GM23338 (cell line): ENCODE measurements around the gene MAGOHB. TPM values are rescaled to one million over a fixed set of nuclear protein-coding genes. Genes with fewer than 3 reads are reported as not detected.

ENCODE experiments used
- ATAC-seq: fragments of 200-7000 bp; cut with Tn5 transposase; 3 replicates; pipeline ENCODE4 v1.9.1; 2020
- DNase-seq: peaks from one replicate; pipeline ENCODE4 v3.0.0-alpha.2; 2015; ENCODE audit warnings: low spot score
- H2AFZ ChIP-seq: fragments of 200-600 bp; sonication (generic); 2 replicates; pipeline ENCODE4 v1.8.0; 2016; ENCODE audit warnings: antibody characterized with exemption, mild to moderate bottlenecking, moderate library complexity
- H3F3A ChIP-seq: fragments of 200-600 bp; sonication (generic); replicated peaks from 2 replicates; pipeline ENCODE4 v1.8.0; 2017; ENCODE audit warnings: antibody characterized with exemption, mixed run types, low read depth
- H3K27ac ChIP-seq: fragments of 200-600 bp; sonication (generic); 2 replicates; pipeline ENCODE4 v1.6.1; 2016; ENCODE audit warnings: low read depth
- H3K27me3 ChIP-seq: fragments of 200-600 bp; sonication (generic); 2 replicates; pipeline ENCODE4 v1.8.0; 2016; ENCODE audit warnings: mild to moderate bottlenecking, mixed run types, moderate library complexity; ENCODE audit not compliant: insufficient read depth
- H3K36me3 ChIP-seq: fragments of 200-600 bp; sonication (generic); 2 replicates; pipeline ENCODE4 v1.8.0; 2016; ENCODE audit warnings: mild to moderate bottlenecking; ENCODE audit not compliant: insufficient read depth
- H3K4me1 ChIP-seq: fragments of 200-600 bp; sonication (generic); 2 replicates; pipeline ENCODE4 v1.8.0; 2016; ENCODE audit warnings: mild to moderate bottlenecking, moderate library complexity; ENCODE audit not compliant: insufficient read depth
- H3K4me2 ChIP-seq: fragments of 200-600 bp; sonication (generic); 2 replicates; pipeline ENCODE4 v1.7.1; 2017; ENCODE audit warnings: mixed run types
- H3K4me3 ChIP-seq: fragments of 200-600 bp; sonication (generic); 2 replicates; pipeline ENCODE4 v1.6.1; 2016; ENCODE audit warnings: mixed run types
- H3K79me2 ChIP-seq: fragments of 200-600 bp; sonication (generic); replicated peaks from 2 replicates; pipeline ENCODE4 v1.8.0; 2017; ENCODE audit warnings: mild to moderate bottlenecking; ENCODE audit not compliant: insufficient read depth
- H3K9me2 ChIP-seq: fragments of 200-600 bp; sonication (generic); 2 replicates; pipeline ENCODE4 v1.8.0; 2017; ENCODE audit not compliant: insufficient read depth
- H4K20me1 ChIP-seq: fragments of 200-600 bp; sonication (generic); replicated peaks from 2 replicates; pipeline ENCODE4 v1.8.0; 2017; ENCODE audit warnings: mild to moderate bottlenecking; ENCODE audit not compliant: insufficient read depth
- H3K27ac Mint-ChIP-seq: 2 replicates; pipeline ENCODE4 v1.8.0; 2020; ENCODE audit warnings: inconsistent platforms, mild to moderate bottlenecking, moderate library complexity, mixed read lengths
- H3K27me3 Mint-ChIP-seq: 3 replicates; pipeline ENCODE4 v1.8.0; 2022; ENCODE audit warnings: low read depth, mild to moderate bottlenecking, moderate library complexity, mixed read lengths, inconsistent platforms; ENCODE audit not compliant: insufficient read depth, poor library complexity
- H3K36me3 Mint-ChIP-seq: 3 replicates; pipeline ENCODE4 v1.8.0; 2021; ENCODE audit warnings: low read depth, mild to moderate bottlenecking, inconsistent platforms, moderate library complexity, mixed read lengths
- H3K4me1 Mint-ChIP-seq: 3 replicates; pipeline ENCODE4 v1.8.0; 2020; ENCODE audit warnings: mild to moderate bottlenecking, inconsistent platforms, mixed read lengths
- H3K4me3 Mint-ChIP-seq: 3 replicates; pipeline ENCODE4 v1.8.0; 2021; ENCODE audit warnings: moderate library complexity, mild to moderate bottlenecking, inconsistent platforms, mixed read lengths
- H3K9me3 Mint-ChIP-seq: 3 replicates; pipeline ENCODE4 v1.8.0; 2020; ENCODE audit warnings: moderate library complexity, mild to moderate bottlenecking, inconsistent platforms, mixed read lengths
- EZH2 ChIP-seq: fragments of 200-600 bp; sonication (generic); IDR thresholded peaks from one replicate; pipeline ENCODE4 v1.8.0; 2017; ENCODE audit warnings: antibody characterized with exemption, mild to moderate bottlenecking, low read depth; ENCODE audit not compliant: unreplicated experiment
- EZH2phosphoT487 ChIP-seq: fragments of 200-600 bp; sonication (generic); IDR thresholded peaks from one replicate; pipeline ENCODE4 v1.8.1; 2018; ENCODE audit warnings: antibody characterized with exemption; ENCODE audit not compliant: unreplicated experiment
- JUNB ChIP-seq: IDR thresholded peaks from one replicate; pipeline ENCODE4 v1.6.1; 2016; ENCODE audit warnings: antibody characterized with exemption; ENCODE audit not compliant: unreplicated experiment
- NANOG ChIP-seq: IDR thresholded peaks from 2 replicates; pipeline ENCODE4 v1.6.1; 2016; ENCODE audit warnings: antibody characterized with exemption, borderline replicate concordance
- POLR2AphosphoS5 ChIP-seq: IDR thresholded peaks from 2 replicates; pipeline ENCODE4 v1.6.1; 2016; ENCODE audit warnings: antibody characterized with exemption, low read depth
- STAT1 ChIP-seq: IDR thresholded peaks from one replicate; pipeline ENCODE4 v1.6.1; 2016; ENCODE audit warnings: antibody characterized with exemption; ENCODE audit not compliant: unreplicated experiment
- ZNF114 ChIP-seq: fragments of 250-450 bp; sonication (Bioruptor Pico); IDR thresholded peaks from 2 replicates; pipeline ENCODE4 v1.5.0; 2020; ENCODE audit warnings: mild to moderate bottlenecking, moderate library complexity
- ZNF331 ChIP-seq: fragments of 250-450 bp; sonication (Bioruptor Pico); IDR thresholded peaks from 2 replicates; pipeline ENCODE4 v1.5.0; 2020; ENCODE audit warnings: low read depth, mild to moderate bottlenecking, moderate library complexity
- polyA plus RNA-seq: library from polyadenylated mRNA; unstranded; fragments of >200 nt; fragmentation: Nextera tagmentation; extraction: Ambion mirVana; gene quantifications from 2 replicates; pipeline ENCODE4 v1.2.1, GENCODE V29; 2016
- total RNA-seq: library from RNA; depleted of rRNA; stranded (reverse); fragments of >200 nt; shearing (Covaris generic); gene quantifications from 2 replicates; pipeline ENCODE4 v1.2.3, GENCODE V29; 2014
- TF ChIP-seq, protein P1 (sequence below): fragments of 250-450 bp; sonication (Bioruptor Pico); IDR thresholded peaks from 2 replicates; pipeline ENCODE4 v1.5.0; 2020; ENCODE audit warnings: mild to moderate bottlenecking, moderate library complexity
- TF ChIP-seq, protein P2 (sequence below): IDR thresholded peaks from one replicate; pipeline ENCODE4 v1.6.1; 2018; ENCODE audit warnings: antibody characterized with exemption; ENCODE audit not compliant: unreplicated experiment
- TF ChIP-seq, protein P3 (sequence below), 2 experiments: fragments of 200-600 bp in 1 of 2; sonication (generic) in 1 of 2; conservative IDR thresholded peaks; 2 replicates each; pipeline versions ENCODE4 v1.5.1 to v1.6.1; 2016 to 2017; ENCODE audit warnings: antibody characterized with exemption in 2 of 2, low read depth in 2 of 2, mild to moderate bottlenecking in 2 of 2, moderate library complexity in 1 of 2

The MAGOHB gene
- total and polyA plus RNA-seq, 2 experiments from 2014 or later, result 38.5 to 175 TPM

DNA sequence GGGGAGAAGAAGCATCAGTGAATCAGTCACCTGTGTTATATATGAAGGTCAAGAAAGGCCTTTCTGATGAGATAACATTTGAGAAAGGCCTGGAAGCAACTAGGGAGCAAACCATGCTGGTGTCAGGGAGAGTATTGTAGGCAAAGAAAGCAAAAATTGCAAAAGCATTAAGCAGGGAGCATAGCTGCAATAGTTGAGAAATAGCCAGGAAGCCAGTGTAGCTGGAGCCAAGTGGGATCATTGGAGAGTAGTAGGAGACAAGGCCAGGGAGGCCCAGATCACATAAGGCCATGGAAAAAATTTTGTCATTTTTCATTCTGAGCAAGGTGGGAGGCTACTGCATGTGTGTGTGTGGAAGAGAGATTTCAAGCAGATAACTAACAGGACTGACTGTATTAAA, 18.8 kb upstream of the MAGOHB start:
- Mint-ChIP-seq H3K27ac (no peak overlapping the region), H3K36me3 (no peaks in the 10 kb centered on the region), H3K4me1 (peaks cover 15% of the 10 kb centered on the region; the same call in 2 of the 3 replicates), H3K9me3 (no peaks in the 10 kb centered on the region), H3K4me3 (no peak overlapping the region), H3K27me3 (peaks cover 4% of the 10 kb centered on the region)
- no peak overlapping the region for H3K4me2 ChIP-seq
- H3K4me1 ChIP-seq, result peaks cover 9% of the 10 kb centered on the region
- no peaks in the 10 kb centered on the region for H3K36me3 ChIP-seq
- H3K79me2 ChIP-seq, result no peaks in the 10 kb centered on the region
- H3K27ac ChIP-seq, result no peak overlapping the region
- no peaks in the 10 kb centered on the region for H3K9me2 ChIP-seq
- H4K20me1 ChIP-seq, result no peaks in the 10 kb centered on the region
- H3F3A ChIP-seq, result no peaks in the 10 kb centered on the region
- no peak for ATAC-seq
- no peaks in the 10 kb centered on the region for H3K27me3 ChIP-seq
- H3K4me3 ChIP-seq, result no peak overlapping the region
- H2AFZ ChIP-seq, result no peak overlapping the region
- no peak for DNase-seq
- TF ChIP-seq STAT1, result no peak
- TF ChIP-seq, protein P1, sequence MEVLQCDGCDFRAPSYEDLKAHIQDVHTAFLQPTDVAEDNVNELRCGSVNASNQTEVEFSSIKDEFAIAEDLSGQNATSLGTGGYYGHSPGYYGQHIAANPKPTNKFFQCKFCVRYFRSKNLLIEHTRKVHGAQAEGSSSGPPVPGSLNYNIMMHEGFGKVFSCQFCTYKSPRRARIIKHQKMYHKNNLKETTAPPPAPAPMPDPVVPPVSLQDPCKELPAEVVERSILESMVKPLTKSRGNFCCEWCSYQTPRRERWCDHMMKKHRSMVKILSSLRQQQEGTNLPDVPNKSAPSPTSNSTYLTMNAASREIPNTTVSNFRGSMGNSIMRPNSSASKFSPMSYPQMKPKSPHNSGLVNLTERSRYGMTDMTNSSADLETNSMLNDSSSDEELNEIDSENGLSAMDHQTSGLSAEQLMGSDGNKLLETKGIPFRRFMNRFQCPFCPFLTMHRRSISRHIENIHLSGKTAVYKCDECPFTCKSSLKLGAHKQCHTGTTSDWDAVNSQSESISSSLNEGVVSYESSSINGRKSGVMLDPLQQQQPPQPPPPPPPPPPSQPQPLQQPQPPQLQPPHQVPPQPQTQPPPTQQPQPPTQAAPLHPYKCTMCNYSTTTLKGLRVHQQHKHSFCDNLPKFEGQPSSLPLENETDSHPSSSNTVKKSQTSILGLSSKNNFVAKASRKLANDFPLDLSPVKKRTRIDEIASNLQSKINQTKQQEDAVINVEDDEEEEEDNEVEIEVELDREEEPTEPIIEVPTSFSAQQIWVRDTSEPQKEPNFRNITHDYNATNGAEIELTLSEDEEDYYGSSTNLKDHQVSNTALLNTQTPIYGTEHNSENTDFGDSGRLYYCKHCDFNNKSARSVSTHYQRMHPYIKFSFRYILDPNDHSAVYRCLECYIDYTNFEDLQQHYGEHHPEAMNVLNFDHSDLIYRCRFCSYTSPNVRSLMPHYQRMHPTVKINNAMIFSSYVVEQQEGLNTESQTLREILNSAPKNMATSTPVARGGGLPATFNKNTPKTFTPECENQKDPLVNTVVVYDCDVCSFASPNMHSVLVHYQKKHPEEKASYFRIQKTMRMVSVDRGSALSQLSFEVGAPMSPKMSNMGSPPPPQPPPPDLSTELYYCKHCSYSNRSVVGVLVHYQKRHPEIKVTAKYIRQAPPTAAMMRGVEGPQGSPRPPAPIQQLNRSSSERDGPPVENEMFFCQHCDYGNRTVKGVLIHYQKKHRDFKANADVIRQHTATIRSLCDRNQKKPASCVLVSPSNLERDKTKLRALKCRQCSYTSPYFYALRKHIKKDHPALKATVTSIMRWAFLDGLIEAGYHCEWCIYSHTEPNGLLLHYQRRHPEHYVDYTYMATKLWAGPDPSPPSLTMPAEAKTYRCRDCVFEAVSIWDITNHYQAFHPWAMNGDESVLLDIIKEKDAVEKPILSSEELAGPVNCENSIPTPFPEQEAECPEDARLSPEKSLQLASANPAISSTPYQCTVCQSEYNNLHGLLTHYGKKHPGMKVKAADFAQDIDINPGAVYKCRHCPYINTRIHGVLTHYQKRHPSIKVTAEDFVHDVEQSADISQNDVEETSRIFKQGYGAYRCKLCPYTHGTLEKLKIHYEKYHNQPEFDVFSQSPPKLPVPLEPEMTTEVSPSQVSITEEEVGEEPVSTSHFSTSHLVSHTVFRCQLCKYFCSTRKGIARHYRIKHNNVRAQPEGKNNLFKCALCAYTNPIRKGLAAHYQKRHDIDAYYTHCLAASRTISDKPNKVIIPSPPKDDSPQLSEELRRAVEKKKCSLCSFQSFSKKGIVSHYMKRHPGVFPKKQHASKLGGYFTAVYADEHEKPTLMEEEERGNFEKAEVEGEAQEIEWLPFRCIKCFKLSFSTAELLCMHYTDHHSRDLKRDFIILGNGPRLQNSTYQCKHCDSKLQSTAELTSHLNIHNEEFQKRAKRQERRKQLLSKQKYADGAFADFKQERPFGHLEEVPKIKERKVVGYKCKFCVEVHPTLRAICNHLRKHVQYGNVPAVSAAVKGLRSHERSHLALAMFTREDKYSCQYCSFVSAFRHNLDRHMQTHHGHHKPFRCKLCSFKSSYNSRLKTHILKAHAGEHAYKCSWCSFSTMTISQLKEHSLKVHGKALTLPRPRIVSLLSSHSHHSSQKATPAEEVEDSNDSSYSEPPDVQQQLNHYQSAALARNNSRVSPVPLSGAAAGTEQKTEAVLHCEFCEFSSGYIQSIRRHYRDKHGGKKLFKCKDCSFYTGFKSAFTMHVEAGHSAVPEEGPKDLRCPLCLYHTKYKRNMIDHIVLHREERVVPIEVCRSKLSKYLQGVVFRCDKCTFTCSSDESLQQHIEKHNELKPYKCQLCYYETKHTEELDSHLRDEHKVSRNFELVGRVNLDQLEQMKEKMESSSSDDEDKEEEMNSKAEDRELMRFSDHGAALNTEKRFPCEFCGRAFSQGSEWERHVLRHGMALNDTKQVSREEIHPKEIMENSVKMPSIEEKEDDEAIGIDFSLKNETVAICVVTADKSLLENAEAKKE, result no peak
- TF ChIP-seq NANOG, result no peak
- no peak for TF ChIP-seq ZNF114 (CRISPR knock-in tag)

DNA sequence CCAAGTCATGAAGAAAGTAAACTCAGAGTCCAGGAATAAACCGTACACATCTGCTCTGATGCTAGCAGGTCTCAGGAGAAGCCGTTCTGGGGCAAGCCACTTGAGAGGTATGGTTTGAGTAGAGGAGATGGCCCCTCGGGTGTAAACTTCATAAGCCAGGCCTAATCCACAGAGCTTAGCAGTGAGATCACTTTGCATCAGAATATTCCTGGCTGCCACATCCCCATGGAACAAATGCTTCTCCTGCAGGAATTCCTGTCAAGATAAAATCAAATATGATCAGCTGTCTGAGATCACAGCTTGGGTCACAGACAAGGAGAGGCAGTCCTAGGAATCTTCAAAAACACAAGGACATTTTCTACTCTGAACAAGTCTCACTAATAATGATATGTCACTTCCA, 11.2 kb upstream of the MAGOHB start:
- no peak overlapping the region for H3K4me3 Mint-ChIP-seq
- no peaks in the 10 kb centered on the region for H3K36me3 Mint-ChIP-seq
- Histone ChIP-seq H3K4me2 (no peak overlapping the region), H3K27me3 (no peaks in the 10 kb centered on the region), H3K9me2 (no peaks in the 10 kb centered on the region), H3F3A (no peaks in the 10 kb centered on the region), H3K36me3 (no peaks in the 10 kb centered on the region), H3K79me2 (no peaks in the 10 kb centered on the region), H3K4me3 (no peak overlapping the region), H3K4me1 (no peaks in the 10 kb centered on the region), H4K20me1 (no peaks in the 10 kb centered on the region), H2AFZ (no peak overlapping the region), H3K27ac (no peak overlapping the region)
- DNase-seq (no peak), ATAC-seq (no peak)
- H3K27ac Mint-ChIP-seq, result no peak overlapping the region
- peaks cover 5% of the 10 kb centered on the region; the same call in 2 of the 3 replicates for H3K4me1 Mint-ChIP-seq
- H3K9me3 Mint-ChIP-seq, result peaks cover 3% of the 10 kb centered on the region; the same call in 1 of the 3 replicates
- peaks cover 4% of the 10 kb centered on the region for H3K27me3 Mint-ChIP-seq
- TF ChIP-seq EZH2 (no peak), EZH2phosphoT487 (no peak), POLR2AphosphoS5 (no peak), ZNF331 (CRISPR knock-in tag) (no peak), JUNB (no peak), ZNF114 (CRISPR knock-in tag) (no peak)
- TF ChIP-seq, protein P2, sequence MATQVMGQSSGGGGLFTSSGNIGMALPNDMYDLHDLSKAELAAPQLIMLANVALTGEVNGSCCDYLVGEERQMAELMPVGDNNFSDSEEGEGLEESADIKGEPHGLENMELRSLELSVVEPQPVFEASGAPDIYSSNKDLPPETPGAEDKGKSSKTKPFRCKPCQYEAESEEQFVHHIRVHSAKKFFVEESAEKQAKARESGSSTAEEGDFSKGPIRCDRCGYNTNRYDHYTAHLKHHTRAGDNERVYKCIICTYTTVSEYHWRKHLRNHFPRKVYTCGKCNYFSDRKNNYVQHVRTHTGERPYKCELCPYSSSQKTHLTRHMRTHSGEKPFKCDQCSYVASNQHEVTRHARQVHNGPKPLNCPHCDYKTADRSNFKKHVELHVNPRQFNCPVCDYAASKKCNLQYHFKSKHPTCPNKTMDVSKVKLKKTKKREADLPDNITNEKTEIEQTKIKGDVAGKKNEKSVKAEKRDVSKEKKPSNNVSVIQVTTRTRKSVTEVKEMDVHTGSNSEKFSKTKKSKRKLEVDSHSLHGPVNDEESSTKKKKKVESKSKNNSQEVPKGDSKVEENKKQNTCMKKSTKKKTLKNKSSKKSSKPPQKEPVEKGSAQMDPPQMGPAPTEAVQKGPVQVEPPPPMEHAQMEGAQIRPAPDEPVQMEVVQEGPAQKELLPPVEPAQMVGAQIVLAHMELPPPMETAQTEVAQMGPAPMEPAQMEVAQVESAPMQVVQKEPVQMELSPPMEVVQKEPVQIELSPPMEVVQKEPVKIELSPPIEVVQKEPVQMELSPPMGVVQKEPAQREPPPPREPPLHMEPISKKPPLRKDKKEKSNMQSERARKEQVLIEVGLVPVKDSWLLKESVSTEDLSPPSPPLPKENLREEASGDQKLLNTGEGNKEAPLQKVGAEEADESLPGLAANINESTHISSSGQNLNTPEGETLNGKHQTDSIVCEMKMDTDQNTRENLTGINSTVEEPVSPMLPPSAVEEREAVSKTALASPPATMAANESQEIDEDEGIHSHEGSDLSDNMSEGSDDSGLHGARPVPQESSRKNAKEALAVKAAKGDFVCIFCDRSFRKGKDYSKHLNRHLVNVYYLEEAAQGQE, result no peak
- TF ChIP-seq, protein P3, sequence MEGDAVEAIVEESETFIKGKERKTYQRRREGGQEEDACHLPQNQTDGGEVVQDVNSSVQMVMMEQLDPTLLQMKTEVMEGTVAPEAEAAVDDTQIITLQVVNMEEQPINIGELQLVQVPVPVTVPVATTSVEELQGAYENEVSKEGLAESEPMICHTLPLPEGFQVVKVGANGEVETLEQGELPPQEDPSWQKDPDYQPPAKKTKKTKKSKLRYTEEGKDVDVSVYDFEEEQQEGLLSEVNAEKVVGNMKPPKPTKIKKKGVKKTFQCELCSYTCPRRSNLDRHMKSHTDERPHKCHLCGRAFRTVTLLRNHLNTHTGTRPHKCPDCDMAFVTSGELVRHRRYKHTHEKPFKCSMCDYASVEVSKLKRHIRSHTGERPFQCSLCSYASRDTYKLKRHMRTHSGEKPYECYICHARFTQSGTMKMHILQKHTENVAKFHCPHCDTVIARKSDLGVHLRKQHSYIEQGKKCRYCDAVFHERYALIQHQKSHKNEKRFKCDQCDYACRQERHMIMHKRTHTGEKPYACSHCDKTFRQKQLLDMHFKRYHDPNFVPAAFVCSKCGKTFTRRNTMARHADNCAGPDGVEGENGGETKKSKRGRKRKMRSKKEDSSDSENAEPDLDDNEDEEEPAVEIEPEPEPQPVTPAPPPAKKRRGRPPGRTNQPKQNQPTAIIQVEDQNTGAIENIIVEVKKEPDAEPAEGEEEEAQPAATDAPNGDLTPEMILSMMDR (conservative IDR thresholded peaks at IDR 0.05; ENCODE audit: low read depth in 2 of 2), result no peak
